Measurements from ENCODE around the gene PFDN6. TPM values are rescaled to one million over a fixed set of nuclear protein-coding genes. Genes with fewer than 3 reads are reported as not detected.
A peak's percentile ranks its signal among the peaks of the same experiment; 100 is the strongest.
"Not testable (repeated sequence)": the region's sequence is repeated elsewhere in the genome, so short reads cannot be mapped to it uniquely, and the experiment has no call there.

PFDN6 gene
- total RNA-seq, 1 donor from 2014 or later: 54.9 TPM

DNA sequence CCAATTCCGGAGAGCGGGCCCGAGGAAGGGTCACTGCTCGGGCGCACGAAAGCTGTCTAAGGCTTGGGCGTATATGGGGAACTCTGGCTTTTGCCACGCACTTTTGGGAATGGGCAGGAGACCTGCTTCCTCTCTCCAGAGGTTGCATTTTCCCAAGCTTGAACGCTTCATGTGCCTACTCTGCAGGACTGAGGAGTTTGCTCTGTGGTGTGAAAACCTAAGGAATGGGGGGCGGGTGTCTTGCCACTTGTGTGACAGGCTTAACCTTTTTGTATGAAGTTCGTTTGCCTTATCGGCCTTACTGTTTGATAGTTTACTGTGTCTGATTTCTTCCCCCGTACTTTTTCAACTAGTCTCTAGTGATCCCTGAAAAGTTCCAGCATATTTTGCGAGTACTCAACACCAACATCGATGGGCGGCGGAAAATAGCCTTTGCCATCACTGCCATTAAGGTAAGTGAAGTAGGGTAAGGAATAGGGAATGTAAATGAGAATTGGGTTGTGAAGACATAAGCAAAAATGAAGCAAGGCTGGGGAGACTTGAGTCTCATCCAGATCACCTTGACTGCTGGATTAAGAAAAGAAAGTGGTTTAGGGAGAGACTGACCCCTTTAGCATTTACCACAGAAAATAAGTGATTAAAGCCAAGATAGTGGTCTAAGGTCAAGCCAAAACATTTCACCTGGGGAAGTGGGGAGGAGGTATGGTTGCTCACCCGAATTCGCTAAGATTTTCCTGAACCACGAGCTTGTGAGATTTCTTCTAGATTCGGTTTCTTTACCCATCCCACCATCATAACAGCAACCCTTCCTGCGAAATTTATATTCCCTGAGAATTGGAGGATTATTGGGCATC is 16.9 kb upstream of the PFDN6 start:
- H3K9me3 Mint-ChIP-seq: no peaks in the 10 kb centered on the region
- peaks cover 60% of the 10 kb centered on the region for H3K4me1 Mint-ChIP-seq

DNA sequence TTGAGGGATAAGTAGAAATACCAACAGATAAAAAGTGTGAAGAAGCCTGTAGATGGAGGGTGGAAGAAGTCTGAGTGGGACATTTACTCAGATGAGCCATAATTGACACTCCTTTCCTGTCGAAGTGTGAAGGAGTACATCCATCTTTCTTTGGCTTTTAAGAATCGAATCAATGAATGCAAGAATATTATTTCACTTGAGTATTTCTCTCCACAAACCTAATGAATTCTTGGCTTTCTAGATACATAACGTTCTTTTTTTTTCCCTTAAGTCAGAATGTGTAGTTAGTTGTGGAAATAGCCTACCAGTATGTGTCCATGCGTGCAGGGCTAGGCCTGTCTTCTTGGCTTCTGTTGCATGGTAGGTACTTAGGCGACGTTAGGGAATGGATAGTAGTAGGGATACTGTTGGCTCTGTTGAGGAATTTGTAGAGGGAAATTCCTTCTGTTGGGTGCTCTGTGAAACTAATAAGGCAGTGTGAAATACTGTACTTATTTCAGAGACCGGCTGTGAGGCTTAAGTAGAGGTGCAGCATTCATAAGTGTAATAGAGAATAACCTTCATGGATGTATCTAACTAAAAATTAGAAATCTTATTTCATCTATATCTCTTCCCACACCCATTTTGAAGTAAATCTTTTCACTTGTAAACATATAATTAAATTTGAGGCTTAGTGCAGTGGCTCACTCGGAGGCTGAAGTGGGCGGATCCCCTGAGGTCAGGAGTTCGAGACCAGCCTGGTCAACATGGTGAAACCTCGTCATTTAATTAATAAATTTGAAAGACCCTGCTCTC is 16.1 kb upstream of the PFDN6 start:
- DNase-seq (ENCODE audit: low read depth, low spot score): no peak
- H3K36me3 Mint-ChIP-seq (ENCODE audit: low read depth): peaks cover 20% of the 10 kb centered on the region
- H3K4me3 Mint-ChIP-seq: peak overlapping the region; percentile 97
- H3K27ac Mint-ChIP-seq (ENCODE audit: unreplicated experiment): peak overlapping the region; percentile 6
- no peaks in the 10 kb centered on the region for H3K9me3 Mint-ChIP-seq
- TF ChIP-seq, protein P1, sequence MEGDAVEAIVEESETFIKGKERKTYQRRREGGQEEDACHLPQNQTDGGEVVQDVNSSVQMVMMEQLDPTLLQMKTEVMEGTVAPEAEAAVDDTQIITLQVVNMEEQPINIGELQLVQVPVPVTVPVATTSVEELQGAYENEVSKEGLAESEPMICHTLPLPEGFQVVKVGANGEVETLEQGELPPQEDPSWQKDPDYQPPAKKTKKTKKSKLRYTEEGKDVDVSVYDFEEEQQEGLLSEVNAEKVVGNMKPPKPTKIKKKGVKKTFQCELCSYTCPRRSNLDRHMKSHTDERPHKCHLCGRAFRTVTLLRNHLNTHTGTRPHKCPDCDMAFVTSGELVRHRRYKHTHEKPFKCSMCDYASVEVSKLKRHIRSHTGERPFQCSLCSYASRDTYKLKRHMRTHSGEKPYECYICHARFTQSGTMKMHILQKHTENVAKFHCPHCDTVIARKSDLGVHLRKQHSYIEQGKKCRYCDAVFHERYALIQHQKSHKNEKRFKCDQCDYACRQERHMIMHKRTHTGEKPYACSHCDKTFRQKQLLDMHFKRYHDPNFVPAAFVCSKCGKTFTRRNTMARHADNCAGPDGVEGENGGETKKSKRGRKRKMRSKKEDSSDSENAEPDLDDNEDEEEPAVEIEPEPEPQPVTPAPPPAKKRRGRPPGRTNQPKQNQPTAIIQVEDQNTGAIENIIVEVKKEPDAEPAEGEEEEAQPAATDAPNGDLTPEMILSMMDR (conservative IDR thresholded peaks at IDR 0.05): no peak
- no peaks in the 10 kb centered on the region for H3K27me3 Mint-ChIP-seq (ENCODE audit: low read depth)
- H3K4me1 Mint-ChIP-seq: peaks cover 63% of the 10 kb centered on the region

More for the DNA sequence above, 16.9 kb upstream of the PFDN6 start:
- Mint-ChIP-seq H3K27me3 (ENCODE audit: low read depth) (no peaks in the 10 kb centered on the region), H3K4me3 (peak overlapping the region; percentile 97), H3K27ac (ENCODE audit: unreplicated experiment) (peak overlapping the region; percentile 92), H3K36me3 (ENCODE audit: low read depth) (peaks cover 20% of the 10 kb centered on the region)
- TF ChIP-seq, protein P1 (conservative IDR thresholded peaks at IDR 0.05): no peak
- DNase-seq (ENCODE audit: low read depth, low spot score): no peak

DNA sequence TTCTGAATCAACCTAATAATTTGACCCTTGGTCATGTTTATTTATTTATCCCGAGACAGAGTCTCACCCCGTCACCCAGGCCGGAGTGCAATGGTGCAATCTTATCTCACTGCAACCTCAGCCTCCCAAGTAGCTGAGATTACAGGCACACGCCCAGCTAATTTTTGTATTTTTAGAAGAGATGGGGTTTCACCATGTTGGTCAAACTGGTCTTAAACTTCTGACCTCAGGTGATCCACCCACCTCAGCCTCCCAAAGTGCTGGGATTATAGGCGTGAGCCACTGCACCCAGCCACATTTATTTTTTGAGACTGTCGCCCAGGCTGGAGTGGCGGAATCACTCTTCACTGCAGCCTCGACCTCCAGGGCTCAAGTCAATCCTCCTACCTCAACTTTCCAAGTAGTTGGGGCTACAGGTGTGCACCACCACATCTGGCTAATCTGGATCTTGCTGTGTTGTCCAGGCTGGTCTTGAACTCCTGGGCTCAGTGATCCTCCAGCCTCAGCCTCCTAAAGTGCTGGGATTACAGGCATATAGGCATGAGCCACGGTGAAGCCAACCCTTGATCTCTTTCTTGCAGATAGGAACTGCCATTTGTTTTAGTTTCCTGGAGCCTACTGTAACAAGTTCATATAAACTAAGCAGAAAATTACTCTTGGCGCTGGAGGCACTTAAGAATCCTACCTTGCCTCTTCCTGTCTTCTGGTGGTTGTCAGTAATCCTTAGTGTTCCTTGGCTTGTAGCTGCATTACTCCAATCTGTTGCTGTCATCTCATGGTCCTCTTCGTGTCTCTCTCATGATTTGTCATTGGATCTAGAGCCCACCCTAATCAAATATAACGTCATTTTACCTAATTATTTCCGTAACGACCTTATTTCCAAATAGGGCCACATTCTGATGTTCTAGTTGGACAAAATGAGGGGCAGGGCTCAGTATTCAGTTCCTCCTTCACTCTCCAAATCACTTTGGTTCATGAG is 15.2 kb upstream of the PFDN6 start:
- DNase-seq (ENCODE audit: low read depth, low spot score): no peak
- TF ChIP-seq, protein P1 (conservative IDR thresholded peaks at IDR 0.05): no peak
- Mint-ChIP-seq H3K27me3 (ENCODE audit: low read depth) (no peaks in the 10 kb centered on the region), H3K4me1 (peaks cover 63% of the 10 kb centered on the region), H3K27ac (ENCODE audit: unreplicated experiment) (peak overlapping the region; percentile 15), H3K36me3 (ENCODE audit: low read depth) (peaks cover 20% of the 10 kb centered on the region), H3K9me3 (no peaks in the 10 kb centered on the region), H3K4me3 (peak overlapping the region; percentile 97)

DNA sequence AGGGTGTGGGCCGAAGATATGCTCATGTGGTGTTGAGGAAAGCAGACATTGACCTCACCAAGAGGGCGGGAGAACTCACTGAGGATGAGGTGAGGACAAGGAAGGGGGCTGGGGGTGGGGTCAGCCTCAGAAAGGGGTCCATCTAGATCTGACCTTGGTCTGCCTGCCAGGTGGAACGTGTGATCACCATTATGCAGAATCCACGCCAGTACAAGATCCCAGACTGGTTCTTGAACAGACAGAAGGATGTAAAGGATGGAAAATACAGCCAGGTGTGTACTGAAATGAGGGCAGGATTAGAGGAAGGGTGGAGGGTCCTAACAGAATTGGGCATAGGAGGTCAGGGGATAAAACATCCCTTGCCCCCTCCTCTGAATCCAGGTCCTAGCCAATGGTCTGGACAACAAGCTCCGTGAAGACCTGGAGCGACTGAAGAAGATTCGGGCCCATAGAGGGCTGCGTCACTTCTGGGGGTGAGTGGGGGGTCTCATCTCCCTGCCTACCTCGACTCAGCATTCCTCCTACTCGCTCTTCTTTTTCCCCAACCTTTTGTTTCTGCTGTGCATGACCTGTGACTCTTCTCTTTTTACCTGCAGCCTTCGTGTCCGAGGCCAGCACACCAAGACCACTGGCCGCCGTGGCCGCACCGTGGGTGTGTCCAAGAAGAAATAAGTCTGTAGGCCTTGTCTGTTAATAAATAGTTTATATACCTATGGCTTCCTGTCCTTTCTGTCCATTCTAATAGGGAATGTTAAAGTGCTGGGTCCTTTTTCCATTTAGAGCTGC is 13.4 kb upstream of the PFDN6 start:
- not testable (repeated sequence) for DNase-seq (ENCODE audit: low read depth, low spot score); H3K9me3 Mint-ChIP-seq; H3K27me3 Mint-ChIP-seq (ENCODE audit: low read depth); H3K27ac Mint-ChIP-seq (ENCODE audit: unreplicated experiment)
- Mint-ChIP-seq H3K36me3 (ENCODE audit: low read depth) (peaks cover 20% of the 10 kb centered on the region), H3K4me3 (peak overlapping the region; percentile 97), H3K4me1 (peaks cover 55% of the 10 kb centered on the region)

DNA sequence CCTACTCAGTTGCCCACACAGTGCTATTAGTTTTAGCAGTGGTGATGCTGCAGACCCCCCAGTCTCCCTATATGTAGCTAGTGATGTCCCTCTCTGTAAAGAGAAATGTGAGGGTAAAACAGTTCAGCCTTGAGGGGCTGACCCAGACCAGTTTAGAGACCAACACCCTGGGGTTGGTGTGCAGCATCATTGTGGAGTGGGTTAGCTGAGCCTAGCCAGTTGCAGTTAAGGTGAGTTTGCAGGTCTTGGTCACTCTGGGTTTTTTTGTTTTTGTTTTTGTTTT is 12.9 kb upstream of the PFDN6 start:
- no peaks in the 10 kb centered on the region for H3K9me3 Mint-ChIP-seq
- DNase-seq (ENCODE audit: low read depth, low spot score): no peak
- no peaks in the 10 kb centered on the region for H3K27me3 Mint-ChIP-seq (ENCODE audit: low read depth)
- H3K4me3 Mint-ChIP-seq: peak overlapping the region; percentile 97
- peaks cover 20% of the 10 kb centered on the region for H3K36me3 Mint-ChIP-seq (ENCODE audit: low read depth)
- H3K27ac Mint-ChIP-seq (ENCODE audit: unreplicated experiment): peak overlapping the region; percentile 82
- peaks cover 54% of the 10 kb centered on the region for H3K4me1 Mint-ChIP-seq
- TF ChIP-seq, protein P1 (conservative IDR thresholded peaks at IDR 0.05): no peak
